GM19023 (cell line): ENCODE measurements around the gene AJAP1.

Source experiments
- ATAC-seq: cut with Tn5 transposase; IDR thresholded peaks from one replicate; pipeline ENCODE4 v1.9.1; 2021; ENCODE audit warnings: mild to moderate bottlenecking, moderate library complexity; ENCODE audit not compliant: unreplicated experiment

The AJAP1 gene

GRCh38 chr1:4630561-4630960 is 23.8 kb upstream of the AJAP1 start:
- no peak for ATAC-seq

GRCh38 chr1:4631321-4631720 is 23.1 kb upstream of the AJAP1 start:
- no peak for ATAC-seq

- ATAC-seq, result no peak
Measured at GRCh38 chr1:4633346-4633745, 21.1 kb upstream of the AJAP1 start.

- ATAC-seq, result no peak
Measured at GRCh38 chr1:4634156-4634792, 20.1 kb upstream of the AJAP1 start.

- ATAC-seq, result no peak
Measured at GRCh38 chr1:4634793-4635406, 19.5 kb upstream of the AJAP1 start.

- ATAC-seq, result no peak
Measured at GRCh38 chr1:4636186-4636585, 18.2 kb upstream of the AJAP1 start.

- no peak for ATAC-seq
Measured at GRCh38 chr1:4636644-4637380, 17.6 kb upstream of the AJAP1 start.

- no peak for ATAC-seq
Measured at GRCh38 chr1:4637616-4638344, 16.6 kb upstream of the AJAP1 start.

GRCh38 chr1:4638345-4638729 is 16.1 kb upstream of the AJAP1 start:
- no peak for ATAC-seq

GRCh38 chr1:4640931-4641330 is 13.5 kb upstream of the AJAP1 start:
- no peak for ATAC-seq

- no peak for ATAC-seq
Measured at GRCh38 chr1:4647391-4647790, 7.0 kb upstream of the AJAP1 start.

- no peak for ATAC-seq
Measured at GRCh38 chr1:4648657-4649056, 5.8 kb upstream of the AJAP1 start.

- no peak for ATAC-seq
Measured at GRCh38 chr1:4650481-4650880, 3.9 kb upstream of the AJAP1 start.

- no peak for ATAC-seq
Measured at GRCh38 chr1:4650981-4651380, 3.4 kb upstream of the AJAP1 start.

- no peak for ATAC-seq
Measured at GRCh38 chr1:4652631-4653327, 1.6 kb upstream of the AJAP1 start.

GRCh38 chr1:4653328-4653660 is 1.1 kb upstream of the AJAP1 start:
- no peak for ATAC-seq

- ATAC-seq, result no peak
Measured at GRCh38 chr1:4654764-4655673, 610 bp downstream of the AJAP1 start.

GRCh38 chr1:4655674-4656532 is 1.5 kb downstream of the AJAP1 start:
- ATAC-seq, result no peak

- ATAC-seq, result no peak
Measured at GRCh38 chr1:4656533-4657140, 2.2 kb downstream of the AJAP1 start.
